Activated naive CD4-positive, alpha-beta T cell treated with anti-CD3 and anti-CD28 coated beads, Interleukin-2, amount 50 U/mL, for 72 hours (primary cell): ENCODE data around the gene CHD3. TPM values are rescaled to one million over a fixed set of nuclear protein-coding genes. Genes with fewer than 3 reads are reported as not detected.

Experiments
- ATAC-seq, 2 donors: fragments of 150-1000 bp; cut with Tn5 transposase; 2 replicates each; pipeline ENCODE4 v1.10.0; 2021; ENCODE audit warnings: mild to moderate bottlenecking in 2 of 2, moderate library complexity in 2 of 2
- DNase-seq, 2 donors: peaks; one replicate each; pipeline ENCODE4 v3.0.0; 2021 to 2022; ENCODE audit warnings: low spot score in 2 of 2
- H3K27ac Mint-ChIP-seq, 2 donors: one replicate each; pipeline ENCODE4 v1.8.0; 2022; ENCODE audit warnings: mild to moderate bottlenecking in 2 of 2, mixed read lengths in 2 of 2
- H3K36me3 Mint-ChIP-seq, 2 donors: one replicate each; pipeline ENCODE4 v1.8.0; 2022; ENCODE audit warnings: mixed read lengths in 2 of 2
- H3K9me3 Mint-ChIP-seq, 2 donors: one replicate each; pipeline ENCODE4 v1.8.0; 2022; ENCODE audit warnings: mixed read lengths in 2 of 2
- total RNA-seq, 2 donors: library from RNA; stranded (reverse); gene quantifications; one replicate each; pipeline ENCODE4 v1.2.3, GENCODE V29; 2022

Gene CHD3
- total RNA-seq, 2 donors from 2014 or later, result 182 to 212 TPM

- no peak for ATAC-seq
- H3K9me3 Mint-ChIP-seq, result no peaks in the 10 kb centered on the region
- no peak overlapping the region for H3K27ac Mint-ChIP-seq
- peak in 1 of 2 donors; percentile 35 for DNase-seq
- H3K36me3 Mint-ChIP-seq, result peaks cover 0 to 8% of the 10 kb centered on the region in 2 donors
Observed at GRCh38 chr17:7882068-7882467, 6.5 kb upstream of the CHD3 start.

GRCh38 chr17:7882629-7883028 lies 6.0 kb upstream of the CHD3 start:
- no peaks in the 10 kb centered on the region for H3K9me3 Mint-ChIP-seq
- peaks cover 0 to 8% of the 10 kb centered on the region in 2 donors for H3K36me3 Mint-ChIP-seq
- no peak overlapping the region for H3K27ac Mint-ChIP-seq
- ATAC-seq (no peak), DNase-seq (no peak)

- peaks cover 0 to 8% of the 10 kb centered on the region in 2 donors for H3K36me3 Mint-ChIP-seq
- peak in 1 of 2 donors; percentile 34 for DNase-seq
- H3K9me3 Mint-ChIP-seq, result no peaks in the 10 kb centered on the region
- no peak for ATAC-seq
- H3K27ac Mint-ChIP-seq, result no peak overlapping the region
Observed at GRCh38 chr17:7883781-7884386, 4.7 kb upstream of the CHD3 start.

GRCh38 chr17:7884581-7885366 lies 3.8 kb upstream of the CHD3 start:
- peak in 1 of 2 donors; percentile 57 for DNase-seq
- peak overlapping the region in 1 of 2 donors; percentile 77 for H3K27ac Mint-ChIP-seq
- no peak for ATAC-seq
- H3K36me3 Mint-ChIP-seq, result peaks cover 0 to 8% of the 10 kb centered on the region in 2 donors
- H3K9me3 Mint-ChIP-seq, result no peaks in the 10 kb centered on the region

- Mint-ChIP-seq H3K9me3 (no peaks in the 10 kb centered on the region), H3K27ac (peak overlapping the region in 1 of 2 donors; percentile 11), H3K36me3 (peaks cover 0 to 15% of the 10 kb centered on the region in 2 donors)
- peak; percentile 53 to 84 for DNase-seq
- peak in 1 of 2 donors; percentile 58 for ATAC-seq
Observed at GRCh38 chr17:7885367-7886226, 3.0 kb upstream of the CHD3 start.

- DNase-seq (peak; percentile 48 to 76), ATAC-seq (peak; percentile 12 to 29)
- Mint-ChIP-seq H3K9me3 (no peaks in the 10 kb centered on the region), H3K36me3 (peaks cover 0 to 20% of the 10 kb centered on the region in 2 donors), H3K27ac (no peak overlapping the region)
Observed at GRCh38 chr17:7886227-7887037, 2.2 kb upstream of the CHD3 start.

- ATAC-seq (no peak), DNase-seq (no peak)
- Mint-ChIP-seq H3K36me3 (peaks cover 0 to 20% of the 10 kb centered on the region in 2 donors), H3K27ac (no peak overlapping the region), H3K9me3 (no peaks in the 10 kb centered on the region)
Observed at GRCh38 chr17:7887038-7887481, 1.5 kb upstream of the CHD3 start.

- Mint-ChIP-seq H3K9me3 (no peaks in the 10 kb centered on the region), H3K36me3 (peaks cover 0 to 20% of the 10 kb centered on the region in 2 donors), H3K27ac (no peak overlapping the region)
- DNase-seq, result peak; percentile 77 to 83
- peak; percentile 66 to 83 for ATAC-seq
Observed at GRCh38 chr17:7887482-7888183, 956 bp upstream of the CHD3 start.

- Mint-ChIP-seq H3K27ac (peak overlapping the region in 1 of 2 donors; percentile 65), H3K36me3 (peaks cover 0 to 27% of the 10 kb centered on the region in 2 donors), H3K9me3 (no peaks in the 10 kb centered on the region)
- DNase-seq (peak; percentile 53 to 64), ATAC-seq (no peak)
Observed at GRCh38 chr17:7889166-7889955, 772 bp downstream of the CHD3 start.

GRCh38 chr17:7893187-7893880 lies 4.7 kb downstream of the CHD3 start:
- no peak for ATAC-seq
- Mint-ChIP-seq H3K36me3 (peaks cover 15 to 43% of the 10 kb centered on the region in 2 donors), H3K9me3 (no peaks in the 10 kb centered on the region), H3K27ac (peak overlapping the region; percentile 69 to 72)
- DNase-seq, result peak in 1 of 2 donors; percentile 33

- Mint-ChIP-seq H3K9me3 (no peaks in the 10 kb centered on the region), H3K27ac (peak overlapping the region; percentile 69 to 70), H3K36me3 (peaks cover 15 to 44% of the 10 kb centered on the region in 2 donors)
- DNase-seq, result peak in 1 of 2 donors; percentile 16
- no peak for ATAC-seq
Observed at GRCh38 chr17:7894226-7894625, 5.6 kb downstream of the CHD3 start.

- Mint-ChIP-seq H3K27ac (peak overlapping the region; percentile 69 to 70), H3K36me3 (peaks cover 20 to 47% of the 10 kb centered on the region in 2 donors), H3K9me3 (no peaks in the 10 kb centered on the region)
- peak in 1 of 2 donors; percentile 45 for DNase-seq
- ATAC-seq, result no peak
Observed at GRCh38 chr17:7894866-7895265, 6.3 kb downstream of the CHD3 start.

GRCh38 chr17:7897090-7897489 lies 8.5 kb downstream of the CHD3 start:
- Mint-ChIP-seq H3K27ac (peak overlapping the region; percentile 37 to 75), H3K36me3 (peaks cover 22 to 55% of the 10 kb centered on the region in 2 donors), H3K9me3 (no peaks in the 10 kb centered on the region)
- ATAC-seq, result peak in 1 of 2 donors; percentile 53
- DNase-seq, result peak in 1 of 2 donors; percentile 48

- ATAC-seq (peak in 1 of 2 donors; percentile 75), DNase-seq (peak in 1 of 2 donors; percentile 51)
- H3K36me3 Mint-ChIP-seq, result peaks cover 22 to 60% of the 10 kb centered on the region in 2 donors
- peak overlapping the region; percentile 25 to 75 for H3K27ac Mint-ChIP-seq
- no peaks in the 10 kb centered on the region for H3K9me3 Mint-ChIP-seq
Observed at GRCh38 chr17:7897773-7898172, 9.2 kb downstream of the CHD3 start.
